Endothelial cell of umbilical vein (primary cell): ENCODE results near the gene RGS19.

Experiments used
- JUN ChIP-seq: IDR thresholded peaks from 2 replicates; pipeline ENCODE4 v1.6.1; 2011; ENCODE audit warnings: borderline replicate concordance, low read depth; ENCODE audit not compliant: insufficient read length, insufficient read depth
- MYC ChIP-seq: IDR thresholded peaks from one replicate; pipeline ENCODE4 v1.6.1; 2011; ENCODE audit warnings: mild to moderate bottlenecking, low read depth, low read length
- POLR2A ChIP-seq: IDR thresholded peaks from 2 replicates; pipeline ENCODE4 v1.6.1; 2012; ENCODE audit warnings: low read depth, mild to moderate bottlenecking, control low read depth, low read length
- TF ChIP-seq, protein P1 (sequence below), 2 donors: IDR thresholded peaks; 1 replicate in 1 of 2; 2 replicates in 1 of 2; pipeline ENCODE4 v1.5.1; 2011; ENCODE audit warnings: low read length in 2 of 2, mild to moderate bottlenecking in 2 of 2, moderate library complexity in 2 of 2, control low read depth in 1 of 2, inconsistent platforms in 1 of 2, low read depth in 1 of 2; ENCODE audit not compliant: insufficient read depth in 1 of 2; ENCODE audit errors: extremely low read depth in 1 of 2

DNA sequence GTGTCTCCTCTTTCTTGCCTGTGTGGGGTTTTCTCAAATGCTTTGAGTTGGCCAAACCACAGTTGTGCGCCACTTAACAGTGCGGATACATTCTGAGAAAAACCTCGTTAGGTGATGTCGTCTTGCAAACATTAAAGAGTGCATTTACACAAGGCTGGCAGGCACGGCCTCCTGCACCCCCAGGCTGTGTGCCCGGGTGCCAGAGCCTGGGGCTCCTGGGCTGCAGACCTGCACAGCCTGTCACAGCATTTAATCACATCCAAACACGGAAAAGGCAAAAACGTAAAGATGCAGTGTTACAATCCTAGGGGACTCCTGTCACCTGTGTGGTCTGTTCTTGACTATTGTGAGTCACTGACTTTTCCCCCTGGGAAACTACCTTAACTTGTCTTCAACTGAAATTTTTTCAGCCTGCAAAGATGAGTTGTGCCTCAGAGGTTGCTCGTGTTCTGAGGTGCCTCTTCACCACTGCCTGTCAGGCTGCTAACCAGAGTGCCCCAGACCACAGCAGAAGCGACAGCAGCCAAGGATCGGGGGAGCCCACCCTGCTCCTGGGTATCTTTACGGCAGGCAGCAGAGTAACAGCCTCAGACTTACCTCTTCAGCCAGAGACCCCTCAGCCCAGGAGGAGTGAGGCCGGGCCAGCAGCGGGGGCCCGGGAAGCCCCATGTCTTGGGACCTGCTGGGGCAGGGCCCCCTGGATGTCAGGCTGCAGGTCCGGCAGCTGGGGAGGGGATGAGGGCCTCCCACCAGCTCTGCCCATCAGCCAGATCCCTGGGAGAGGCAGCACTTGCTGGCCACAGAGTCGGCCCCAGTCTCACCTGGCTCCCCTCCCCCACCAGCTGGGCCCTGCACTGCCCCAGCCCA lies 44.0 kb downstream of the RGS19 start:
- TF ChIP-seq MYC (no peak), JUN (no peak), POLR2A (peak; percentile 15)
- TF ChIP-seq, protein P1, sequence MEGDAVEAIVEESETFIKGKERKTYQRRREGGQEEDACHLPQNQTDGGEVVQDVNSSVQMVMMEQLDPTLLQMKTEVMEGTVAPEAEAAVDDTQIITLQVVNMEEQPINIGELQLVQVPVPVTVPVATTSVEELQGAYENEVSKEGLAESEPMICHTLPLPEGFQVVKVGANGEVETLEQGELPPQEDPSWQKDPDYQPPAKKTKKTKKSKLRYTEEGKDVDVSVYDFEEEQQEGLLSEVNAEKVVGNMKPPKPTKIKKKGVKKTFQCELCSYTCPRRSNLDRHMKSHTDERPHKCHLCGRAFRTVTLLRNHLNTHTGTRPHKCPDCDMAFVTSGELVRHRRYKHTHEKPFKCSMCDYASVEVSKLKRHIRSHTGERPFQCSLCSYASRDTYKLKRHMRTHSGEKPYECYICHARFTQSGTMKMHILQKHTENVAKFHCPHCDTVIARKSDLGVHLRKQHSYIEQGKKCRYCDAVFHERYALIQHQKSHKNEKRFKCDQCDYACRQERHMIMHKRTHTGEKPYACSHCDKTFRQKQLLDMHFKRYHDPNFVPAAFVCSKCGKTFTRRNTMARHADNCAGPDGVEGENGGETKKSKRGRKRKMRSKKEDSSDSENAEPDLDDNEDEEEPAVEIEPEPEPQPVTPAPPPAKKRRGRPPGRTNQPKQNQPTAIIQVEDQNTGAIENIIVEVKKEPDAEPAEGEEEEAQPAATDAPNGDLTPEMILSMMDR (IDR thresholded peaks at IDR 0.05; ENCODE audit: extremely low read depth in 1 of 2, insufficient read depth in 1 of 2, low read depth in 1 of 2, low read length in 2 of 2): no peak
